UCSD-AML1 (cell line): ENCODE results near the gene AKAP4.

Experiments used
- DNase-seq: peaks from one replicate; lab custom pipeline; 2025; ENCODE audit not compliant: unreplicated experiment; lab: John Stamatoyannopoulos, UW

AKAP4 gene

GRCh38 chrX:50200907-50201306 is at the start of gene AKAP4:
TSS of gene AKAP4 (minus strand) at chrX:50201007. CDS start at chrX:50200889, 118 bp downstream.
- DNase-seq = no peak

- peak; percentile 8 for DNase-seq
Observed at GRCh38 chrX:50211510-50211909, 10.7 kb upstream of the AKAP4 start.

GRCh38 chrX:50206753-50207152 is 5.9 kb upstream of the AKAP4 start:
- DNase-seq = no peak

- peak; percentile 57 for DNase-seq
Observed at GRCh38 chrX:50204364-50204899, 3.6 kb upstream of the AKAP4 start, which contains the start of gene CCNB3. TSS of gene CCNB3 (plus strand) at chrX:50204765. CDS start at chrX:50285164, 80,399 bp downstream.

GRCh38 chrX:50202539-50202938 is 1.7 kb upstream of the AKAP4 start:
- DNase-seq = no peak

GRCh38 chrX:50198348-50198747 is 2.5 kb downstream of the AKAP4 start:
- DNase-seq = no peak

- no peak for DNase-seq
Observed at GRCh38 chrX:50188859-50189600, 11.8 kb downstream of the AKAP4 start.

GRCh38 chrX:50183891-50184290 is 16.9 kb downstream of the AKAP4 start:
- DNase-seq = no peak

GRCh38 chrX:50180073-50180940 is 20.5 kb downstream of the AKAP4 start:
- no peak for DNase-seq

GRCh38 chrX:50169717-50170116 is 31.1 kb downstream of the AKAP4 start:
- no peak for DNase-seq

GRCh38 chrX:50168241-50168687 is 32.5 kb downstream of the AKAP4 start:
- DNase-seq = no peak

- no peak for DNase-seq
Observed at GRCh38 chrX:50167366-50167765, 33.4 kb downstream of the AKAP4 start.

GRCh38 chrX:50165727-50166126 is 35.1 kb downstream of the AKAP4 start:
- DNase-seq = no peak

GRCh38 chrX:50161127-50161526 is 39.7 kb downstream of the AKAP4 start:
- no peak for DNase-seq

GRCh38 chrX:50158593-50158992 is 42.2 kb downstream of the AKAP4 start:
- DNase-seq = no peak

- no peak for DNase-seq
Observed at GRCh38 chrX:50157545-50158135, 43.2 kb downstream of the AKAP4 start.

GRCh38 chrX:50154429-50154828 is 46.4 kb downstream of the AKAP4 start:
- no peak for DNase-seq

GRCh38 chrX:50152456-50152855 is 48.4 kb downstream of the AKAP4 start:
- DNase-seq = no peak

- DNase-seq = no peak
Observed at GRCh38 chrX:50147972-50148371, 52.8 kb downstream of the AKAP4 start.
